ENCODE data around the gene MTFR1L. TPM values are rescaled to one million over a fixed set of nuclear protein-coding genes. Genes with fewer than 3 reads are reported as not detected.

MTFR1L gene
- total and polyA plus RNA-seq, 9 of the 15 experiments (the other 6 are each of a cell fraction or from before 2014, with no cell fraction given), result 41.4 to 98.5 (median 53.7) TPM

- TF ChIP-seq NUFIP1 (IDR thresholded peaks at IDR 0.05; ENCODE audit: partially characterized antibody) (no peak), ARNT (IDR thresholded peaks at IDR 0.05) (0 out of 4 replicates have a peak, but pooled peaks of 1 of the 2 experiments have one; percentile 0), VEZF1 (CRISPR knock-in tag; IDR thresholded peaks at IDR 0.05) (peak; percentile 90), SP2 (IDR thresholded peaks at IDR 0.05; ENCODE audit: extremely low read depth, low read depth, low read length, poor library complexity, severe bottlenecking) (no peak), ZNF175 (CRISPR knock-in tag; IDR thresholded peaks at IDR 0.05; ENCODE audit: low read depth) (no peak), ZNF280B (CRISPR knock-in tag; IDR thresholded peaks at IDR 0.05) (no peak), GTF2E2 (tag; IDR thresholded peaks at IDR 0.05) (no peak), MEF2A (IDR thresholded peaks at IDR 0.05; ENCODE audit: control insufficient read depth, low read depth, low read length) (no peak), TCF15 (CRISPR knock-in tag; IDR thresholded peaks at IDR 0.05) (no peak), CBX3 (IDR thresholded peaks at IDR 0.05; ENCODE audit: borderline replicate concordance in 1 of 2, low read length in 2 of 2) (peak in 1 of 2 experiments; percentile 46; a peak in 1 of 3 replicates), PHF20 (IDR thresholded peaks at IDR 0.05; ENCODE audit: partially characterized antibody) (peak; percentile 65), HMGN3 (IDR thresholded peaks at IDR 0.05; ENCODE audit: borderline replicate concordance, extremely low read depth, insufficient read length, low read depth, low read length) (peak; percentile 91), HDAC1 (IDR thresholded peaks at IDR 0.05) (peak in 1 of 2 experiments; percentile 84; a peak in 2 of 4 replicates), MTA3 (IDR thresholded peaks at IDR 0.05; ENCODE audit: borderline replicate concordance) (peak; percentile 91), SRSF3 (IDR thresholded peaks at IDR 0.05; ENCODE audit: insufficient read depth, low read length) (no peak)
- TF ChIP-seq, protein P1, sequence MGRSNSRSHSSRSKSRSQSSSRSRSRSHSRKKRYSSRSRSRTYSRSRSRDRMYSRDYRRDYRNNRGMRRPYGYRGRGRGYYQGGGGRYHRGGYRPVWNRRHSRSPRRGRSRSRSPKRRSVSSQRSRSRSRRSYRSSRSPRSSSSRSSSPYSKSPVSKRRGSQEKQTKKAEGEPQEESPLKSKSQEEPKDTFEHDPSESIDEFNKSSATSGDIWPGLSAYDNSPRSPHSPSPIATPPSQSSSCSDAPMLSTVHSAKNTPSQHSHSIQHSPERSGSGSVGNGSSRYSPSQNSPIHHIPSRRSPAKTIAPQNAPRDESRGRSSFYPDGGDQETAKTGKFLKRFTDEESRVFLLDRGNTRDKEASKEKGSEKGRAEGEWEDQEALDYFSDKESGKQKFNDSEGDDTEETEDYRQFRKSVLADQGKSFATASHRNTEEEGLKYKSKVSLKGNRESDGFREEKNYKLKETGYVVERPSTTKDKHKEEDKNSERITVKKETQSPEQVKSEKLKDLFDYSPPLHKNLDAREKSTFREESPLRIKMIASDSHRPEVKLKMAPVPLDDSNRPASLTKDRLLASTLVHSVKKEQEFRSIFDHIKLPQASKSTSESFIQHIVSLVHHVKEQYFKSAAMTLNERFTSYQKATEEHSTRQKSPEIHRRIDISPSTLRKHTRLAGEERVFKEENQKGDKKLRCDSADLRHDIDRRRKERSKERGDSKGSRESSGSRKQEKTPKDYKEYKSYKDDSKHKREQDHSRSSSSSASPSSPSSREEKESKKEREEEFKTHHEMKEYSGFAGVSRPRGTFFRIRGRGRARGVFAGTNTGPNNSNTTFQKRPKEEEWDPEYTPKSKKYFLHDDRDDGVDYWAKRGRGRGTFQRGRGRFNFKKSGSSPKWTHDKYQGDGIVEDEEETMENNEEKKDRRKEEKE (IDR thresholded peaks at IDR 0.05; ENCODE audit: borderline replicate concordance in 1 of 2, control insufficient read depth in 1 of 2, low read depth in 2 of 2, low read length in 1 of 2), result peak in 1 of 2 experiments; percentile 50; a peak in 1 of 4 replicates
- TF ChIP-seq, protein P2, sequence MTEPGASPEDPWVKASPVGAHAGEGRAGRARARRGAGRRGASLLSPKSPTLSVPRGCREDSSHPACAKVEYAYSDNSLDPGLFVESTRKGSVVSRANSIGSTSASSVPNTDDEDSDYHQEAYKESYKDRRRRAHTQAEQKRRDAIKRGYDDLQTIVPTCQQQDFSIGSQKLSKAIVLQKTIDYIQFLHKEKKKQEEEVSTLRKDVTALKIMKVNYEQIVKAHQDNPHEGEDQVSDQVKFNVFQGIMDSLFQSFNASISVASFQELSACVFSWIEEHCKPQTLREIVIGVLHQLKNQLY (CRISPR knock-in tag; conservative IDR thresholded peaks at IDR 0.05), result no peak
These were observed at the start of gene MTFR1L (continued) for GRCh38 chr1:25819491-25820246.
